ENCODE measurements around the gene CNOT1.
A peak's percentile ranks its signal among the peaks of the same experiment; 100 is the strongest.
"Not testable (repeated sequence)": the region's sequence is repeated elsewhere in the genome, so short reads cannot be mapped to it uniquely, and the experiment has no call there.

The CNOT1 gene

GRCh38 chr16:58503863-58504688 is 125.5 kb downstream of the CNOT1 start:
- DNase-seq (ENCODE audit: insufficient read length, low spot score), result no peak
- FAIRE-seq, result no peak

GRCh38 chr16:58503166-58503862 is 126.3 kb downstream of the CNOT1 start:
- DNase-seq (ENCODE audit: insufficient read length, low spot score) (no peak), FAIRE-seq (no peak)

- FAIRE-seq (no peak), DNase-seq (ENCODE audit: insufficient read length, low spot score) (no peak)
Observed at GRCh38 chr16:58502217-58502921, 127.3 kb downstream of the CNOT1 start.

- DNase-seq (ENCODE audit: insufficient read length, low spot score) (no peak), FAIRE-seq (no peak)
Observed at GRCh38 chr16:58501242-58502131, 128.1 kb downstream of the CNOT1 start.

GRCh38 chr16:58500430-58501241 is 129.0 kb downstream of the CNOT1 start:
- FAIRE-seq, result no peak
- DNase-seq (ENCODE audit: insufficient read length, low spot score), result no peak

- DNase-seq (ENCODE audit: insufficient read length, low spot score) (no peak), FAIRE-seq (no peak)
Observed at GRCh38 chr16:58499615-58500351, 129.8 kb downstream of the CNOT1 start, which contains the start of gene NDRG4. Gene NDRG4 (plus strand): TSS chr16:58500143. CDS start chr16:58500249, 106 bp downstream.

- DNase-seq (ENCODE audit: insufficient read length, low spot score), result no peak
- no peak for FAIRE-seq
Observed at GRCh38 chr16:58499092-58499511, 130.5 kb downstream of the CNOT1 start.

- FAIRE-seq (no peak), DNase-seq (ENCODE audit: insufficient read length, low spot score) (no peak)
Observed at GRCh38 chr16:58498341-58499091, 131.1 kb downstream of the CNOT1 start.

GRCh38 chr16:58497935-58498334 is 131.7 kb downstream of the CNOT1 start:
- FAIRE-seq, result no peak
- no peak for DNase-seq (ENCODE audit: insufficient read length, low spot score)

GRCh38 chr16:58497468-58497867 is 132.2 kb downstream of the CNOT1 start:
- FAIRE-seq (no peak), DNase-seq (ENCODE audit: insufficient read length, low spot score) (no peak)

- DNase-seq (ENCODE audit: insufficient read length, low spot score), result no peak
- no peak for FAIRE-seq
Observed at GRCh38 chr16:58495521-58496331, 133.9 kb downstream of the CNOT1 start.

- FAIRE-seq, result peak; percentile 88
- peak; percentile 82 for DNase-seq (ENCODE audit: insufficient read length, low spot score)
Observed at GRCh38 chr16:58494981-58495520, 134.6 kb downstream of the CNOT1 start.

GRCh38 chr16:58493756-58494431 is 135.7 kb downstream of the CNOT1 start:
- DNase-seq (ENCODE audit: insufficient read length, low spot score) (no peak), FAIRE-seq (no peak)

GRCh38 chr16:58492735-58493134 is 136.9 kb downstream of the CNOT1 start:
- no peak for FAIRE-seq
- DNase-seq (ENCODE audit: insufficient read length, low spot score), result no peak

- no peak for DNase-seq (ENCODE audit: insufficient read length, low spot score)
- FAIRE-seq, result no peak
Observed at GRCh38 chr16:58492066-58492465, 137.6 kb downstream of the CNOT1 start.

GRCh38 chr16:58490539-58490938 is 139.1 kb downstream of the CNOT1 start:
- not testable (repeated sequence) for FAIRE-seq; DNase-seq (ENCODE audit: insufficient read length, low spot score)

All from GM19239 (cell line).